IPS-15b (cell line): ENCODE results near the gene MDM4.
"Not testable (repeated sequence)": the region's sequence is repeated elsewhere in the genome, so short reads cannot be mapped to it uniquely, and the experiment has no call there.

Experiments
- H3K27me3 ChIP-seq: one replicate; pipeline ENCODE4 v1.6.1; 2013; ENCODE audit warnings: low read length; ENCODE audit not compliant: control insufficient read depth, insufficient read depth
- H3K36me3 ChIP-seq: one replicate; pipeline ENCODE4 v1.6.1; 2013; ENCODE audit warnings: low read length; ENCODE audit not compliant: control insufficient read depth, insufficient read depth
- H3K4me1 ChIP-seq: one replicate; pipeline ENCODE4 v1.6.1; 2013; ENCODE audit warnings: mild to moderate bottlenecking, low read length; ENCODE audit not compliant: control insufficient read depth, insufficient read depth
- H3K4me3 ChIP-seq: one replicate; pipeline ENCODE4 v1.5.1; 2013; ENCODE audit warnings: low read depth, low read length
- H3K9ac ChIP-seq: one replicate; pipeline ENCODE4 v1.6.1; 2013; ENCODE audit warnings: low read depth, mild to moderate bottlenecking, low read length
- H3K9me3 ChIP-seq: one replicate; pipeline ENCODE4 v1.6.1; 2013; ENCODE audit warnings: mild to moderate bottlenecking, low read length; ENCODE audit not compliant: control insufficient read depth, insufficient read depth

MDM4 gene

DNA sequence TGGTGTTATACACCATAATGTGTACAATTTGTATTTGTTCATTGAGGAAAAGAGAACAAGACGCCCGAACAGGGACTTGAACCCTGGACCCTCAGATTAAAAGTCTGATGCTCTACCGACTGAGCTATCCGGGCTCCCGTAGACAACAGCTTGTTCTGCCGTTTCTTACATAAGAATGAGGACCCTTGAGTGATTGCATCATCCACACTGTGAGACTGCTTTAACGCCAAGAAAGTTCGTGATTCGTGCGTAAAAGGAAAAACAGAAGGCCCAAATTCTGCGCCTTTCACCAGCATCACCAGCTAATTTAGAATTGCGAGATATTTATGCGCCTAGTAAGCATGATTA, 9.3 kb upstream of the MDM4 start:
- no peaks in the 10 kb centered on the region for H3K27me3 ChIP-seq
- H3K9me3 ChIP-seq: no peaks in the 10 kb centered on the region
- peak overlapping the region; percentile 56 for H3K4me3 ChIP-seq
- no peaks in the 10 kb centered on the region for H3K36me3 ChIP-seq
- H3K4me1 ChIP-seq: peaks cover 4% of the 10 kb centered on the region
- peak overlapping the region; percentile 6 for H3K9ac ChIP-seq

DNA sequence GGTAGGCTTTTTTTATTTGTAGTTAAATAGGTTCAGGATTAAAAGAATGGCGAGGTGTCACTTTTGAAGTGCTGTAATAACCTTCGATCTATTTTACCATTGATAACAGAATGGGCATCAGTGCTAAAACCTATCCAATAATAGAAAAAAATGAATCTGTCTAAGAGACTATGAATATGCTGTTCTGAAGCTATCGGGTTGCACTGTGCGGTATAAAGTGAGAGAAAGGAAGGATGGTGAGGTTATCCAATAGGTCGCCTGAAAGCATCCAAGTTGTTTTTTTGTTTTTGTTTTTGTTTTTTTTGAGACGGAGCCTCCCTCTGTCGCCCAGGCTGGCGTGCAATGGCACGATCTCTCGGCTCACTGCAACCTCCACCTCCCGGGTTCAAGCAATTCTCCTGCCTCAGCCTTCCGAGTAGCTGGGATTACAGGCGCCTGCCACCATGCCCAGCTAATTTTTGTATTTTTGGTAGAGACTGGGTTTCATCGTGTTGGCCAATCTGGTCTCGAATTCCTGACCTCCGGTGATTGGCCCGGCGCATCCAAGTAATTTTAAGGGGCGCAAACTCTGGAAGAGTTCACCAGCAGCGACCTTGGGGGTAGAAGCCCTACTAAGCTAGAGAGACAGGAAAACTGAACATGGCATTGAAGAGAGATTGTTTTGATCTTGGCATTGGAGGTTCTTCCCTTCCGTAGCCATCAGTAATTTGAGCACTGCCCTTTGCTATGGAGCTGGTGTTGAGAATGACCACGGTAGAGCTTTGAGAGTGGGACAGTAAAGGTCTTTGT, 8.7 kb upstream of the MDM4 start:
- Histone ChIP-seq H3K9ac (peak overlapping the region; percentile 6), H3K4me1 (peaks cover 4% of the 10 kb centered on the region), H3K4me3 (peak overlapping the region; percentile 56), H3K36me3 (no peaks in the 10 kb centered on the region), H3K9me3 (no peaks in the 10 kb centered on the region), H3K27me3 (no peaks in the 10 kb centered on the region)

DNA sequence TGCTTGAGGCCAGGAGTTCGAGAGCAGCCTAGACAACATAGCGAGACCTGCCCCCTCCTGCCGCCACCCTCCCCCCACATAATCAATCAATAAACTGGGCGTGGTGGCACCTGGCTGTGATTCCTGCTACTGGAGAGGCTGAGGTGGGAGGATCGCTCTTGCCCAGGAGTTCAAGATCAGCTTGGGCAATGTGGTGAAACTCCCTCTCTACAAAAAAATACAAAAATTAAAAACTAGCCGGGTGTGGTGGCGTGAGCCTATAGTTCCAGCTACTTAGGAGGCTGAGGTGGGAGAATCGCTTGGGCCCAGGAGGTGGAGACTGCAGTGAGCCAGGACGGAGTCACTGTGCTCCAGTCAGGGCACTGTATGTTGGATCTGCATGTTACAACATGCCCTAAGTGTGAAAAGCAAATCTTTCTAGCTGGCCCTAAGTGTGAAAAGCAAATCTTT, 7.0 kb upstream of the MDM4 start:
- Histone ChIP-seq H3K4me3 (no peak overlapping the region), H3K9me3 (no peaks in the 10 kb centered on the region), H3K36me3 (no peaks in the 10 kb centered on the region), H3K4me1 (no peaks in the 10 kb centered on the region), H3K27me3 (no peaks in the 10 kb centered on the region), H3K9ac (no peak overlapping the region)

- Histone ChIP-seq H3K27me3 (no peaks in the 10 kb centered on the region), H3K36me3 (no peaks in the 10 kb centered on the region)
Observed at GRCh38 chr1:204511366-204511765, 4.8 kb upstream of the MDM4 start.

DNA sequence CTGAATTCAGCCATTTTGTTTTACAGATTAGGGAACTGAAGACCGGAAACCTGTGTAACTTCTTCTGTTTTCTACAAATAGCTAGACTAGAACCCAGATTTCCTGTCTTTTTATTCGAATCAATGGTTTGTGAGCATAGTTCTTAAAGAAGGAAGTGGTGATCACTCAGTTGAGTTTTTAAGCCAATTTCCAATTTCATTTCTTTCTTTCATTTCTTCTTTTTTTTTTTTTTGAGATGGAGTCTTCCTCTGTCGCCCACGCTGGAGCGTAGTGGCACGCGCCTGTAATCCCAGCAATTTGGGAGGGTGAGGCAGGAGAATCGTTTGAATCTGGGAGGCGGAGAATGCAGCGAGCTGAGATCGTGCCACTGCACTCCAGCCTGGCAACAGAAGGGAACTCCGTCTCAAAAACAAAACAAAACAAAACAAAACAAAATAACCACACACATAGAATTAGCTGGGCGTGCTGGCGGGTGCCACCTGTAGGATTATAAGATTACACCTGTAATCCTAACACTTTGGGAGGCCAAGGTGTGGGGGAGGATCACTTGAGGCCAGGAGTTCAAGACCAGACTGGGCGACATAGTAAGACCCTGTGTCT, 3.0 kb upstream of the MDM4 start:
- Histone ChIP-seq H3K9ac (no peak overlapping the region), H3K4me1 (no peaks in the 10 kb centered on the region), H3K9me3 (no peaks in the 10 kb centered on the region), H3K36me3 (no peaks in the 10 kb centered on the region), H3K27me3 (no peaks in the 10 kb centered on the region), H3K4me3 (no peak overlapping the region)

More at GRCh38 chr1:204511366-204511765, 4.8 kb upstream of the MDM4 start:
- Histone ChIP-seq H3K4me3 (no peak overlapping the region), H3K9me3 (no peaks in the 10 kb centered on the region), H3K4me1 (no peaks in the 10 kb centered on the region), H3K9ac (no peak overlapping the region)

DNA sequence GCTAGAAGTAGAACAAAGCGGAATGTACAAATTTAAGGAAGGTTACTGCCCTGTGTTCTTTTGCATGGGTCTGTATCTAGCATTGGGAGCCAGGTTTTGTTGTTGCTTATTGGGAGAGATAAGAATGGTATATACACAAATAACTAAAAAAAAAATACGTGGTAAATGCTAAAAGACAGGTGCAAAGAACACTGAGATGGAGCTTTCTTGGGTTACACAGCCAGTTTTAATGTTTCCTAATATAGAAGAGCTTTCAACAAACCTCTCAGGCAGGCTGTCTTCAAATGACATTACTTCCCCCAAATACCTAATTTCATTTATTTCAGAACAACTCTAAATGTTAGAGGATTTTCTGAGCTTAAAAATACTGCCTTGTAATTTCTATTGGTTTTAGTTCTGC, 1.4 kb upstream of the MDM4 start:
- H3K9me3 ChIP-seq: no peaks in the 10 kb centered on the region
- H3K27me3 ChIP-seq: no peaks in the 10 kb centered on the region
- H3K4me3 ChIP-seq: no peak overlapping the region
- H3K9ac ChIP-seq: no peak overlapping the region
- no peaks in the 10 kb centered on the region for H3K4me1 ChIP-seq
- no peaks in the 10 kb centered on the region for H3K36me3 ChIP-seq

GRCh38 chr1:204517382-204517781, 1.2 kb downstream of the MDM4 start:
- not testable (repeated sequence) for H3K36me3 ChIP-seq, H3K9me3 ChIP-seq, H3K9ac ChIP-seq, H3K4me1 ChIP-seq, H3K27me3 ChIP-seq
- H3K4me3 ChIP-seq: peak overlapping the region; percentile 87

GRCh38 chr1:204520834-204521709, 4.9 kb downstream of the MDM4 start:
- Histone ChIP-seq H3K9ac (no peak overlapping the region), H3K9me3 (peaks cover 7% of the 10 kb centered on the region), H3K27me3 (no peaks in the 10 kb centered on the region), H3K36me3 (peaks cover 2% of the 10 kb centered on the region), H3K4me1 (no peaks in the 10 kb centered on the region), H3K4me3 (no peak overlapping the region)

DNA sequence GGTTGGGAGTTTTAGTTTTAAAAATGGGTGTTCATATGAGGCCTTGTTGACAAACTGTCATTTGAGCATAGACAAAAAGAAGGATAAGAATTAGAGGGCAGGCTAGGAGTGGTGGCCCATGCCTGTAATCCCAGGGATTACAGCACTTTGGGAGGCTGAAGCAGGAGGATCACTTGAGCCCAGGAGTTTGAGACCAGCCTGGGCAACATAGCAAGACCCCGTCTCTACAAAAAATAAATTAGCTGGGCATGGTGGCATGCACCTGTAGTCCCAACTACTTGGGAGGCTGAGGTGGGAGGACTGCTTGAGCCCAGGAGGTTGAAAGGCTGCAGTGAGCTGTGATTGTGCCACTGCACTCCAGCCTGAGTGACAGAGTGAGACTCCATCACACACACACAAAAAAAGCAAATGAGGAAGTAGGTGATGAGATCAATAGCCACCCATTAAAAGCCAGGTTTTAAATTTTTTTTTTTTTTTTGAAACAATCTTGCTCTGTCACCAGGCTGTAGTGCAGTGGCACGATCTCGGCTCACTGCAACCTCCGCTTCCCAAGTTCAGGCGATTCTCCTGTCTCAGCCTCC, 5.8 kb downstream of the MDM4 start:
- H3K36me3 ChIP-seq, H3K4me1 ChIP-seq, H3K27me3 ChIP-seq: not testable (repeated sequence)

DNA sequence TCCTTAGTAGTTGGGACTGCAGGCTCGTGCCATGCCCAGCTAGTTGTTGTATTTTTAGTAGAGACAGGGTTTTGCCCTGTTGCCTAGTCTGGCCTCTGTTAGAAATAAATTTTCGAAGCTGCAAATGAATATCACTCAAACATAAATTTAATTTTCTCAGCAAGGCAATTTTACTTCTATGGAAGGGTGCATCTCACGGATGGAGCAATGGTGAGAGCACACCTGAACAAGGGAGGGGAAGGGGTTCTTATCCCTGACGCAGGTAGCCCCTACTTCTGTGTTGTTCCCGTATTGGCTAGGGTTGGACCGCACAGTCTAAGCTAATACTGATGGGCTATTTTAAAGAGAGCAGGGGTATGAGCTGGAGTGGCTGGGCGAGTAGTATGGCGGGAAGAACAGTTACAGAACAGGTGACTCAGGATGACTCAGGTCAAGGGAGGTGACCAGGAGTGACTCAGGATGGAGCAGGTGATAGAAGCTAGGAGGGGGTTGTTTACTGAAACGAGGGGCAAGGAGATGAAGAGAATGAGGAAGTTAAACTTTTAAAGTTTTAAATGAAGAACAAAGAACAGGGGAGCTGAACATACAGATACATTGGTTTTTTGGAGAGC, 7.5 kb downstream of the MDM4 start:
- Histone ChIP-seq H3K36me3 (peaks cover 15% of the 10 kb centered on the region), H3K9ac (no peak overlapping the region), H3K9me3 (peaks cover 7% of the 10 kb centered on the region), H3K4me3 (no peak overlapping the region), H3K27me3 (no peaks in the 10 kb centered on the region), H3K4me1 (no peaks in the 10 kb centered on the region)

More for the DNA sequence above, 5.8 kb downstream of the MDM4 start:
- not testable (repeated sequence) for H3K9ac ChIP-seq, H3K4me3 ChIP-seq, H3K9me3 ChIP-seq

- H3K36me3 ChIP-seq: peaks cover 25% of the 10 kb centered on the region
- no peak overlapping the region for H3K4me3 ChIP-seq
- H3K4me1 ChIP-seq: no peaks in the 10 kb centered on the region
- H3K27me3 ChIP-seq: no peaks in the 10 kb centered on the region
- H3K9me3 ChIP-seq: peaks cover 7% of the 10 kb centered on the region
- H3K9ac ChIP-seq: no peak overlapping the region
Observed at GRCh38 chr1:204524986-204525385, 8.8 kb downstream of the MDM4 start.
